SU-DHL-6 (cell line): Measurements from ENCODE around the gene CHADL.
"Not testable (repeated sequence)": the region's sequence is repeated elsewhere in the genome, so short reads cannot be mapped to it uniquely, and the experiment has no call there.

Experiments
- H2AFZ ChIP-seq: fragments of 200-600 bp; sonication (generic); 2 replicates; pipeline ENCODE4 v1.6.1; 2014; ENCODE audit warnings: low read depth, mild to moderate bottlenecking, moderate library complexity, mixed read lengths, antibody characterized with exemption, low read length; ENCODE audit not compliant: severe bottlenecking
- H3F3A ChIP-seq: fragments of 200-600 bp; shearing (Covaris generic); 2 replicates; pipeline ENCODE4 v1.6.0; 2016; ENCODE audit warnings: antibody characterized with exemption, mild to moderate bottlenecking; ENCODE audit not compliant: insufficient read depth
- H3K27ac ChIP-seq: fragments of 200-600 bp; sonication (generic); 2 replicates; pipeline ENCODE4 v1.5.1; 2016; ENCODE audit warnings: low read depth, mild to moderate bottlenecking, low read length, moderate library complexity, mixed read lengths
- H3K27me3 ChIP-seq: fragments of 200-600 bp; sonication (generic), shearing (Covaris generic); 2 replicates; pipeline ENCODE4 v1.6.0; 2014; ENCODE audit warnings: mild to moderate bottlenecking, low read length
- H3K36me3 ChIP-seq: fragments of 200-600 bp; sonication (generic); 2 replicates; pipeline ENCODE4 v1.6.1; 2014; ENCODE audit warnings: mild to moderate bottlenecking, low read length, mixed read lengths
- H3K4me2 ChIP-seq: fragments of 300-600, 200-600 bp; shearing (Covaris generic), sonication (generic); 2 replicates; pipeline ENCODE4 v1.6.0; 2014; ENCODE audit warnings: low read length, low read depth, mild to moderate bottlenecking; ENCODE audit not compliant: poor library complexity, severe bottlenecking
- H3K4me3 ChIP-seq: fragments of 200-600 bp; sonication (generic); 2 replicates; pipeline ENCODE4 v1.5.1; 2014; ENCODE audit warnings: antibody characterized with exemption, low read length, mild to moderate bottlenecking, mixed read lengths; ENCODE audit not compliant: insufficient read depth, poor library complexity, severe bottlenecking
- H3K79me2 ChIP-seq: fragments of 200-600 bp; sonication (generic); 2 replicates; pipeline ENCODE4 v1.6.1; 2014; ENCODE audit warnings: mild to moderate bottlenecking, low read length, moderate library complexity; ENCODE audit not compliant: insufficient read depth
- H3K9ac ChIP-seq: fragments of 200-600 bp; sonication (generic); 2 replicates; pipeline ENCODE4 v1.7.0; 2014; ENCODE audit warnings: mild to moderate bottlenecking, low read length
- H3K9me2 ChIP-seq: fragments of 200-600 bp; sonication (generic); replicated peaks from 2 replicates; pipeline ENCODE4 v1.6.1; 2014; ENCODE audit warnings: low read length; ENCODE audit not compliant: insufficient read depth
- H3K9me3 ChIP-seq: fragments of 200-600 bp; sonication (generic); 2 replicates; pipeline ENCODE4 v1.6.1; 2014; ENCODE audit warnings: low read length, mixed read lengths; ENCODE audit not compliant: insufficient read depth
- H4K20me1 ChIP-seq: fragments of 200-600 bp; sonication (generic); 2 replicates; pipeline ENCODE4 v1.6.1; 2014; ENCODE audit warnings: low read depth, mild to moderate bottlenecking, antibody characterized with exemption, low read length, moderate library complexity, mixed read lengths
- EZH2phosphoT487 ChIP-seq: fragments of 200-600 bp; sonication (generic), shearing (Covaris generic); conservative IDR thresholded peaks from 2 replicates; pipeline ENCODE4 v1.6.1; 2018; ENCODE audit warnings: mild to moderate bottlenecking, antibody characterized with exemption, low read length, moderate library complexity, mixed read lengths
- TF ChIP-seq, protein P1 (sequence below): fragments of 200-600 bp; sonication (generic); IDR thresholded peaks from one replicate; pipeline ENCODE4 v1.5.1; 2017; ENCODE audit warnings: antibody characterized with exemption, mild to moderate bottlenecking, low read length, moderate library complexity; ENCODE audit not compliant: insufficient read depth, poor library complexity, severe bottlenecking

CHADL gene

DNA sequence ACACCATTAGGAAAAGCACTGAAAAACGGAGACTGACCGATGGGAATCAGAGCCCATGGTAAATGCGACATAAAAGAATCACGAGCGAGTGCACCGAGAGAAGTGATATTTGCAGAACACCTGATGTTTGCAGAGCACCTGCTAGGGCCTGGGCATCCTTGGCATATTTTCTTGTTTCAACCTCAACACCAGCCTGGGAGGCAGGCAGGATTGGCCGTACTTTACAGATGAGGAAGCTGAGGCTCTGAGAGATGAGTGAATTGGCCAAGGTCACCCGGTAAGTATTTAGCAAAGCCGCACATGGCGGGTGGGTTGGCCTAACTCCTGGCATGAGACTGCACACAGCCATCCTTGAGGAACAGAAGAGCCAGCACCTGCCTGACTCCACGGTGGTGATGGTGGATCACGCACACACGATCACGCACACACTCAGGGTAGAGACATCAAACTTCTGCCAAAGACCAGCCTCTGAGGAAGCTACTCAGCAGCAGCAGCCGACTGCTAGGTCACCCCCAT, 21.6 kb upstream of the CHADL start:
- no peaks in the 10 kb centered on the region for H3F3A ChIP-seq
- H3K36me3 ChIP-seq, result peaks cover under 1% of the 10 kb centered on the region; the same call in 1 of the 2 replicates
- no peak overlapping the region for H3K4me2 ChIP-seq
- H4K20me1 ChIP-seq, result no peaks in the 10 kb centered on the region
- no peak for TF ChIP-seq EZH2phosphoT487
- TF ChIP-seq, protein P1, sequence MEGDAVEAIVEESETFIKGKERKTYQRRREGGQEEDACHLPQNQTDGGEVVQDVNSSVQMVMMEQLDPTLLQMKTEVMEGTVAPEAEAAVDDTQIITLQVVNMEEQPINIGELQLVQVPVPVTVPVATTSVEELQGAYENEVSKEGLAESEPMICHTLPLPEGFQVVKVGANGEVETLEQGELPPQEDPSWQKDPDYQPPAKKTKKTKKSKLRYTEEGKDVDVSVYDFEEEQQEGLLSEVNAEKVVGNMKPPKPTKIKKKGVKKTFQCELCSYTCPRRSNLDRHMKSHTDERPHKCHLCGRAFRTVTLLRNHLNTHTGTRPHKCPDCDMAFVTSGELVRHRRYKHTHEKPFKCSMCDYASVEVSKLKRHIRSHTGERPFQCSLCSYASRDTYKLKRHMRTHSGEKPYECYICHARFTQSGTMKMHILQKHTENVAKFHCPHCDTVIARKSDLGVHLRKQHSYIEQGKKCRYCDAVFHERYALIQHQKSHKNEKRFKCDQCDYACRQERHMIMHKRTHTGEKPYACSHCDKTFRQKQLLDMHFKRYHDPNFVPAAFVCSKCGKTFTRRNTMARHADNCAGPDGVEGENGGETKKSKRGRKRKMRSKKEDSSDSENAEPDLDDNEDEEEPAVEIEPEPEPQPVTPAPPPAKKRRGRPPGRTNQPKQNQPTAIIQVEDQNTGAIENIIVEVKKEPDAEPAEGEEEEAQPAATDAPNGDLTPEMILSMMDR, result no peak
- H2AFZ ChIP-seq, result no peak overlapping the region
- H3K27me3 ChIP-seq, result no peaks in the 10 kb centered on the region
- H3K9me2 ChIP-seq, result no peaks in the 10 kb centered on the region
- H3K4me3 ChIP-seq, result no peak overlapping the region
- H3K9me3 ChIP-seq, result no peaks in the 10 kb centered on the region
- H3K9ac ChIP-seq, result no peak overlapping the region
- H3K27ac ChIP-seq, result no peak overlapping the region
- no peaks in the 10 kb centered on the region for H3K79me2 ChIP-seq

DNA sequence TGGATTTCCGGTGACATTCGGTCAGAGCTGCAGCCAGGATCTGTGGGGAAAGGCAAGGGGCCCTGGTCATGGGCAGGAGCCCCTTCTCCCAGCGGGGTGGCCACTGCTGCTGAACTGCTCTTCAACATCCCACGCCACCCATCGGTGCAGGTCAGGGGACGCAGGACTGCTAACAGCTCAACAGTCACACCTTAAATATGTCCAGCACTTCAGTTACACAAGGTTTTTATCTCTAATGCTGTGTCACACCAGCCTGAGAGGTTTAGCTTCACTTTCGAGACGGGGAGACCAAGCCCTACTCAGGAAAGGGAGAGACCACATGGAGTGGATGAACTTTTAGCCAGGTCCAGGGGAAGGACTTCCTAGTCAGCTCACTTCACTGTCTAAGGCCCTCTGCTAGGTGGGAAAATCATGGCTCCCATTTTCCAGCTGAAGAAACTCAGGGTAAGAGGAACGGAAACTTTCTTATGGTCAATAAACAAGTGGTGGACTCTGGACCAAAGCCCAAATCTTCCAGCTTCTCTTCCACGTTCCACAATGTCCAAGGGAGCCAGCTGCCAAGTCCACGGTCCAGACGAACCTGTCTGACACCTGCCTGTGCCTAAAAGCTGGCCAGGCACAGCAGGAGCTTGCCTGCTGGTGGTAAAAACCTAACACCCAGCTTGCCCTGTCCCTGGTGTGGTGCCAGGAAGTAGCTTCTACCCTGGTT, 21.0 kb upstream of the CHADL start:
- Histone ChIP-seq H3K27me3 (no peaks in the 10 kb centered on the region), H4K20me1 (no peaks in the 10 kb centered on the region), H3K9me2 (no peaks in the 10 kb centered on the region), H3K36me3 (peaks cover 4% of the 10 kb centered on the region; the same call in 1 of the 2 replicates), H2AFZ (no peak overlapping the region), H3K4me2 (no peak overlapping the region), H3K4me3 (no peak overlapping the region), H3K9me3 (no peaks in the 10 kb centered on the region), H3K79me2 (no peaks in the 10 kb centered on the region), H3F3A (no peaks in the 10 kb centered on the region), H3K9ac (no peak overlapping the region), H3K27ac (no peak overlapping the region)
- no peak for TF ChIP-seq EZH2phosphoT487
- TF ChIP-seq, protein P1, result no peak

DNA sequence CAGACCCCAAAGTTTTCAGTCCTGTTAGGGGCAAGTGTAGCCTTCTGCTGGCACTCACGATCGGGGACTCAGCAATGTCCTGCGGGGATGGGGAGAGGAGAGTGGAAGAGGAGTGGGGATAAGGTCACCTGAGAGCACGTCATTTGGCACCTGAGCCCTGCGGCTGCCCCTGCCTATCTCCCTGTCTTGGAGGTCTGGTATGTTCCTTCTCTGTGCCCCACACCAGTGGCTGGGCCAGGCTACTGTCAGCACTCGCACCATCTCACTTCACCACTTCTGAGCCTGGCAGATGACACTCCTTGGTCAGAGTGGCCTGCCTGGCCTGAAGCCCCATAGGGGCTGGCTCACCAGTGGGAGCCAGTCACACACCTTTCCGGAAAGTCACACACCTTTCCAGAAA, 20.1 kb upstream of the CHADL start:
- Histone ChIP-seq H3F3A (no peaks in the 10 kb centered on the region), H3K27ac (no peak overlapping the region), H3K9me2 (no peaks in the 10 kb centered on the region), H3K79me2 (no peaks in the 10 kb centered on the region), H3K4me3 (no peak overlapping the region), H3K36me3 (peaks cover 4% of the 10 kb centered on the region; the same call in 1 of the 2 replicates), H4K20me1 (no peaks in the 10 kb centered on the region), H3K9me3 (no peaks in the 10 kb centered on the region), H3K9ac (no peak overlapping the region), H3K4me2 (no peak overlapping the region), H3K27me3 (no peaks in the 10 kb centered on the region), H2AFZ (no peak overlapping the region)
- TF ChIP-seq, protein P1, result no peak
- no peak for TF ChIP-seq EZH2phosphoT487

- H2AFZ ChIP-seq, H3K27me3 ChIP-seq, H3F3A ChIP-seq, H3K9me2 ChIP-seq, H3K36me3 ChIP-seq, H3K9me3 ChIP-seq, H3K4me3 ChIP-seq, H3K27ac ChIP-seq, H3K79me2 ChIP-seq, H3K4me2 ChIP-seq, H3K9ac ChIP-seq, H4K20me1 ChIP-seq: not testable (repeated sequence)
Observed at GRCh38 chr22:41259756-41260155, 19.0 kb upstream of the CHADL start.
